ENCODE data around the gene OR2V2.
"Not testable (repeated sequence)": the region's sequence is repeated elsewhere in the genome, so short reads cannot be mapped to it uniquely, and the experiment has no call there.

The OR2V2 gene, protein sequence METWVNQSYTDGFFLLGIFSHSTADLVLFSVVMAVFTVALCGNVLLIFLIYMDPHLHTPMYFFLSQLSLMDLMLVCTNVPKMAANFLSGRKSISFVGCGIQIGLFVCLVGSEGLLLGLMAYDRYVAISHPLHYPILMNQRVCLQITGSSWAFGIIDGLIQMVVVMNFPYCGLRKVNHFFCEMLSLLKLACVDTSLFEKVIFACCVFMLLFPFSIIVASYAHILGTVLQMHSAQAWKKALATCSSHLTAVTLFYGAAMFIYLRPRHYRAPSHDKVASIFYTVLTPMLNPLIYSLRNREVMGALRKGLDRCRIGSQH

DNA sequence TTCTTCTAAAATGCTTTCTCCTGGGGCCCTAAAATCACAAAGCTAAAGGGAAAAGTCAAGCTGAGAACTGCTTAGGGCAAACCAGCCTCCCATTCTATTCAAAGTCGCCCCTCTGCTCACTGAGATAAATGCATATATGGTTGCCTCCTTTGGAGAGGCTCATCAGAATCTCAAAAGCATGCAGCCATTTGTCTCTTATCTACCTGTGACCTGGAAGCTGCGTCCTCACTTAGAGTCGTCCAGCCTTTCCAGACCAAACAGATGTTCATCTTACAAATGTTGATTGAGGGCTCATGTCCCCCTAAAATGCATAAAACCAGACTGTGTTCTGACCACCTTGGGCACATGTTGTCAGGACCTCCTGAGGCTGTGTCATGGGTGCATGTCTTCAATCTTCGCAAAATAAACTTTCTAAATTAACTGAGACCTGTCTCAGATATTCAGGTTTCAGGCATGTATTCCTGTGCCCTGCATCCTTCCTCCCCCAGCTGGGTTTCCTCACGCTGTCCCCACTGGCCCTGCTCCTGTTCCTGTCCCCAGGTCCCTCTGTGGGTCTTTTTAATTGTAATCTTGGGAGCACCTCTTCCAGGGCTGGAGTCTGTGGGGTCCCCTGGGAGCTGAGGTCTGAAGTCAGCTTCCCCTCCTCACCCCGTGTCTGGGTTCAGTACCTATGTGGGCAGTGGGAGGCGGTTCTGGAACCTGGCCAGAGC, at the start of gene OR2V2:
Gene OR2V2, plus strand, starts transcription at position 660 of the 710 bp plus-strand sequence. CDS start 7,357 bp downstream, outside the sequence.
- DNase-seq = not testable (repeated sequence)

DNA sequence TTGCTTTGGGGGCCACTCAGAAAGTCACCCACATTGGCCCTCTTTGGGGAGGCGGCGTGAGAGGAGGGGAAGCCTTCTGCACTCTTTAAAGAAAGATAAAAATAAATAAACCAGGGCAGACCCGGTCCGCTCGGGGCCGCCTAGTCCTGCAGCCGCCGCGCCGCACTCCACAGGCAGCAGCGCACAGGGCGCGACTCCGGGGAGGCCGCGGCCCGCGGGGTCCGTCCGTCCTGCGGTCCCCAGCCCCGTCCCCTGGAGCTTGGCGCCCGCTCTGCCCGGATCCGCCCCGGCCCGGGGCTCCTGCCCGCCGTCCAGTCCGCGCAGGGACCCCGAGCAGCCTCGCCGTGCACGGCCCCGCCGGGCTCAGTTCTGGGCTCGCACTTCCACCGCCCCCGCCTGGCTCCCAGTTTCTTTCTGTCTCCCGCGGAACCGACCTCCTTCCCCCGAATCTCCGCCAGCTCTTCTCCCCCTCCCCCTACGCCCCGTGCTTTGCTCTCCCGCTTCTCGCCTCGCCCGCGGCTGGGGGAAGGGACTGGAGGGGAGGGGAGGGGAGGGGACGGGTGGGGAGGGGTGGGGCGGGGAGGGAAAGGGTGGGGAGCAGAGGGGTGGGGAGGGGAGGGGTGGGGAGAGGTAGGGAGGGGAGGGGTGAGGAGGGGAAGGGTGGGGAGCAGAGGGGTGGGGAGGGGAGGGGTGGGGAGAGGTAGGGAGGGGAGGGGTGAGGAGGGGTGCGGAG, 49.5 kb upstream of the OR2V2 start:
- not testable (repeated sequence) for DNase-seq

DNA sequence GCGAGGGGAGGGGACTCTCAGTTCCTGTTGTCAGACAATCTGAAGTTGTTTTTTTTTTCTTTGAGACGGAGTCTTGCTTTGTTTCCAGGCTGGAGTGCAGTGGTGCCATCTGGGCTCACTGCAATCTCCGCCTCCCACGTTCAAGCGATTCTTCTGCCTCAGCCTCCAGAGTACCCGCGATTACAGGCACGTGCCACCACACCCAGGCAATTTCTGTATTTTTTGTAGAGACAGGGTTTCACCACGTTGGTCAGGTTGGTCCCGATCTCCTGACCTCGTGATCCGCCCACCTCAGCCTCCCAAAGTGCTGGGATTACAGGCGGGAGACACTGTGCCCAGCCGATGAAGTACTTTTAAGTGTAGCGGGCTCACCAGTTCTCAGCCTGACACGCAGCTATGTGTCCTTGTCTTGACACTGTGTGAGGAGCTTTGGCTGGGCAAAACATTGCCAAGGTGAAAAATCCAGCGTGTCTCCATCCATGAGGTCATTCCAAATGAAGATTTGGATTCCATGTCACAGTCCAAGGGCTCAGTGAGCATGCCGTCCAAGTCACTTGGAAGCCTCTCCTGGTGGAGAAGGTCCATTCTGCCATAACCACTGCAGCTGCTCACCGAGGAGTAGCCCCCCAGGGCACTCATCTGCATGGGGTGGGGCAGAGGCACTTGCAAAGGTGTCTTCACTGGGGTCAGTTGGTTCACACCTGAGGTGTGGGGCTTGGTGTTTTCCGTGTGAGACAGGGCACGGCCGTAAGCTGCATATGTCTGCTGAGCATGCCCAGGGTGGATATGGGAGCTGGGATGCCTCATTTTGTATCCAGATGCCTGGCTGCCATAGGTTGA, 48.4 kb upstream of the OR2V2 start:
- DNase-seq = no peak

DNA sequence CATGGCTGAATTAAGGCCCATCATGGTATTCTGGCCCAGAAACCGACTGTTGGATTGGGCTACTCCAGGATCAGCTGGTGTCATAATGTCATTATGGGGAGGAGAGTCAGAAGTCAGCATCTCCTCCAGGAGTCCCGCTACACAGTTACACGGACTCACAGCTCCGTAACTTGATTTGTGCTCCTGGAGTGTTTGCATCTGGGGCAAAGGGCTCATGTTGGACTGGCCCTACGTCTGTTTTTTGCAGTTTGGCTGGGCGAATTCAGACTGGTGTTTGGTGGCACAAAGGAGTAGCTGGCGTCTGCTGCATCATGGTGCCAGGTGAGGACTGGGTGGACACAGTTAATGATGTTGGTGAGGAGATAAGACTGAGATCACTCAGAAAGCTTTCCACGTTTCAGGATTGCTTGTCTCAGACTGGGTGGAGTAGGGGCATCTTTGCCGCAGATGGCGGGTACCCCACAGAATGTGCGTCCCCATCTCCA, 47.7 kb upstream of the OR2V2 start:
- DNase-seq = no peak

DNA sequence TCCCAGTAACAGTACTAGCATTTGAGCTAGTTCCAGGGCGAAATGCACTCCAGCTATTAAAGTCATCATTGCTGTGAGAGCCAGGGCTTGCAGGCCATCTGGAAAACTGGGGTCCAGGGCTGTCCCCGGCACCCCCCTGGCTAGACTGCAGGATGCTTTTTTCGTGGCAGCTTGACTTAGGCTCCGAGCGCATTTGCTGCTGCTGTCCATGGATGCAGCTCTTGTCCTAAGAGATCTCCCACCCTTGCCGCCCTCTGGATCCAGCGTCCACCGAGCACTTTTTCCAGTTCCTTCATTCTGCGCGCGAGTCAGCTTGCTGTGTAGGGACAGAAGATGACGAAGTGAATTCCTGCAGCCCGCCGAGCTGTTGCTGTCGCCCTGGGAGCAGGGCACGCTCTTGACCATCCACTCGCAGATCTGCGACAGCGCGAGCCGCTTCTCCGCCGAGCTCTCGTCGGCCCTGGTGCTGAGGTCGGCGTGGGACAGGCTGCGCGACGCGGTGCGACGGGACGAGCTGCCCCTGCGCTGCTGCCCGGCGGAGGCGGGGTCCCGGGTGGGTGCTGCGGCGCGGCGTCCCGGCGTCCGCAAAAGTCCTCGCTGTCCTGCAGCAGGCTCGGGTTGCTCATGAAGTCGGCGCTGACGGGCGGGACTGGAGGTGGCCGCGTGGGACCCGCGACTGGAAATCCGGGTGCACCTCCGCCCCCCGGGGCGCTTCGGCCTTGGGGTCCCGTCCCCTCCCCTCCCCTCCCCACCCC, 47.1 kb upstream of the OR2V2 start:
- DNase-seq = no peak

DNA sequence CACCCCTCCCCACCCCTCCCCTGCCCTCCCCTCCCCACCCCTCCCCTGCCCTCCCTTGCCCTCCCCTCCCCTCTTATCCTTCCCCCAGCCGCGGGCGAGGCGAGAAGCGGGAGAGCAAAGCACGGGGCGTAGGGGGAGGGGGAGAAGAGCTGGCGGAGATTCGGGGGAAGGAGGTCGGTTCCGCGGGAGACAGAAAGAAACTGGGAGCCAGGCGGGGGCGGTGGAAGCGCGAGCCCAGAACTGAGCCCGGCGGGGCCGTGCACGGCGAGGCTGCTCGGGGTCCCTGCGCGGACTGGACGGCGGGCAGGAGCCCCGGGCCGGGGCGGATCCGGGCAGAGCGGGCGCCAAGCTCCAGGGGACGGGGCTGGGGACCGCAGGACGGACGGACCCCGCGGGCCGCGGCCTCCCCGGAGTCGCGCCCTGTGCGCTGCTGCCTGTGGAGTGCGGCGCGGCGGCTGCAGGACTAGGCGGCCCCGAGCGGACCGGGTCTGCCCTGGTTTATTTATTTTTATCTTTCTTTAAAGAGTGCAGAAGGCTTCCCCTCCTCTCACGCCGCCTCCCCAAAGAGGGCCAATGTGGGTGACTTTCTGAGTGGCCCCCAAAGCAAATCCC, 46.2 kb upstream of the OR2V2 start:
- not testable (repeated sequence) for DNase-seq

DNA sequence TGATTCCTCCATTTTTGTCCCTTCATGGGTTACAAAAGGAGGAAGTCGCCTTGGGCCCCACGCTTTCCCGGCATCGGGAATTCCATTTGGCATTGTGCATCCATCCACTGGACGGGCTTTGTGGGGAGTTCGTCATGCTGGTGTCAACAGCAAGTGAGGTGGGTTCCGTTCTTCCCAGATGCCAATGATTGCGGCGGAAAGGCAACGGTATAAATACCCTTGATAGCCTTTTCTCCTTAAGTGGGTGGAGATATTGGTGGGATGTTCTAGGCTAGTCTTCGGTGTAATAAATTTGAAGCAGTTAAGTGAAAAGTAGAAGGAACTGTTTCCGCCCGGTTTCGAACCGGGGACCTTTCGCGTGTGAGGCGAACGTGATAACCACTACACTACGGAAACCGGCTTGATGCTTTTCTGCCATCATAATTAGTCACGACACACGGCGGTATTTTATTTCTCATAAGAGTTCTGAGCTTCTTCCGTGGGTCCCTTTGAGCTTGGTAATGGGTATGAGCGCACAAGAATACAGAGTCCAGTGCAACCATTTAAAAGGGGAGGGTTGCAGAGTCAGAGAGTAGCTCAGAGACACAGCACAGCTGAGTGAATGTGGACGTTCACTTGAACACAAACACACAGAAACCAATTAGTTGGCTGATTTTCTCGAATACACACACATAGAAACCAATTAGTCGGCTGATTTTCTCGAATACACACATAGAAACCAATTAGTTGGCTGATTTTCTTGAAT, 45.3 kb upstream of the OR2V2 start:
- DNase-seq = not testable (repeated sequence)

DNA sequence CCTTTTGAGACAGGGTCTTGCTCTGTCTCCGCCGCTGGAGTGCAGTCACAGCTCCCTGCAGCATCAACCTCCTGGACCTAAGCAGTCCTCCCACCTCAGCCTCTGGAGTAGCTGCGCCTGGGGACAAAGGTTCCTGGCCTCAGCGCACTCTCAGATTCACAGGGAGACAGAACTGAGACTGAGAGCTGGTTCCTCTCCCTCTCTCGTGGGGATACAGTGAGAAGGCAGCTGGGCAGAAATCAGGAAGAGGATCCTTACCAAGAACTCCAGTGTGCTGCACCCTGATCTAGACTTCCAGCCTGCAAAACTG, 43.2 kb upstream of the OR2V2 start:
- not testable (repeated sequence) for DNase-seq

DNA sequence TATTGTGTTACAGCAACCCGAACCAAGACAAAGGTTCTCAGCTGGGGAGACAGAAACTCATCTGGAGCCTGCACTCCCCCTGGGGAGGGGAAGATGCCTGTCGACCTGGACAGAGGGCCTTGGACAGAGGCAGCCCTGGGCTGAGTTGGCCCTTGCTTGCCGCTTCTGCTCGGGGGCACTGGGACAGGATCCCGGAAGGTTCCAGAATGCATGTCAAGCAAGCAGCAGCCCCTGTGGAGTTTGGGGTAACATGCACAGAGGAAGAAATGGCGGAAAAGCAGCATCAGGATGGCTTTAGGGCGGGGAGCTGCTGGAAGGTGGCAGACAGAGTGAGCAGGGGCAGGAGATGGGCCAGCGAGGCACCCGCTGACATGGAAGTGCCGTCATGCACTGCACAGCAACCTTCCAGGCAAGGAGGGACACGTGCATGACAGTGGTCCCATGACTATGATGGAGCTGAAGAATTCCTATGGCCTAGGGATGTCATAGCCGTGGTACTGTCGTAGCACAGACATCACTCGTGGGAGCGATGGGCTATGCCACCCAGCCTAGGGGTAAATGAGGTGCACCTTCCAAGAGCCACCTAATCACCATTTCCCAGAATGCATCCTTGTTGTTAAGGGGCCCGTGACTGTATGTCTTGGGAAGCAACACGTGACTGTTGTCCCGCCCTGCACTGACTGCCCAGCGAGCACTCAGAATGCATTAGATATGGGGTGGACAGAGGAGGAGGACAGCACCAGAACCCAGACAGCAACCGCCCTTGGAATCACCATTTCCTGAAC, 42.6 kb upstream of the OR2V2 start:
- not testable (repeated sequence) for DNase-seq

DNA sequence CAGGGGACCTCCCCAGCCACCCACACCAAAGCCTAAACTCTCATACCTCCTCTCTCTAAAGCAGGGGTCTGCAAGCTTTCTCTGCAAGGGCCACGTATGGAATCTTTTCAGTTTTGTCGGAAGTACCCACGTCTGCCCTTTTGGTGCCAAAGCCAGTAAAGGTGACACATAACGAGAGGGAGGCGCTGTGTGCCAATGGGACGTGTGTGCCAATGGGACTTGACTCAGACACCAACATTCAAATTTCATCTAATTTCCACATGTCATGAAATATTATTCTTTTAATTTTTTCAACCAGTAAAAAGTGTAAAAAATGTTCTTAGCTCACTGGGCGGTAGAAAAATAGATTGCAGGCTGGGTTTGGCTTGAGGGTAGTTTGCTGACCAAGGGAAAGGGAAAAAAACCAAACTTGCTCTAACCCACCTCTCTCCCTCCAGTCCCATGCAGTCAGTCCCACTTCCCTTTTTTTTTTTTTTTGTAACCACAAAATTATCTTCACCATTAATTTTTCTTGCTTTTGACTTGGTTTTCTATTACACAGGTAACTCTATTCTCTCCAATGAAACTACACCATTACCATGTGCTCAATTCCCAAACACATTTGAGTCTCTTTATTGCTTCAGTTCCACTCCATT, 41.9 kb upstream of the OR2V2 start:
- no peak for DNase-seq

DNA sequence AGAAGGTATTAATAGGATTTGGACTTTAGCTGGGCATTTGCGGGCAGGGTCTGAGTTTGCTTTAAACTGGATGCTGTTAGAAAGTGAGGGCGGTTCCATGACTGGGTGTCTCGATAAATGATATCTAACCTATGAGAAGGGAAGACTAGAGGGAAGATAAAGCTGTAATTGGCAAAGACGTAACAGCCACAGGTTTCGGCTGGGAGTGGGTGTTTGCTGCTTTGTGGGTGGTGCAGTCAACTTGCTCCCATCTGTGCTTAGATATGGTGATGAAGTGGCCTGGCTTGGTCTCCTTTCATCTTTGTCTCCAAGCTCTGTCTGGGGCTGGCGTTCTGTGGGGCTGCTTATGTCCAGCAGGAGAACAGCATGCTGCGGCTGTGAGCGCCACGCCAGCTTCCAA, 39.7 kb upstream of the OR2V2 start:
- no peak for DNase-seq

DNA sequence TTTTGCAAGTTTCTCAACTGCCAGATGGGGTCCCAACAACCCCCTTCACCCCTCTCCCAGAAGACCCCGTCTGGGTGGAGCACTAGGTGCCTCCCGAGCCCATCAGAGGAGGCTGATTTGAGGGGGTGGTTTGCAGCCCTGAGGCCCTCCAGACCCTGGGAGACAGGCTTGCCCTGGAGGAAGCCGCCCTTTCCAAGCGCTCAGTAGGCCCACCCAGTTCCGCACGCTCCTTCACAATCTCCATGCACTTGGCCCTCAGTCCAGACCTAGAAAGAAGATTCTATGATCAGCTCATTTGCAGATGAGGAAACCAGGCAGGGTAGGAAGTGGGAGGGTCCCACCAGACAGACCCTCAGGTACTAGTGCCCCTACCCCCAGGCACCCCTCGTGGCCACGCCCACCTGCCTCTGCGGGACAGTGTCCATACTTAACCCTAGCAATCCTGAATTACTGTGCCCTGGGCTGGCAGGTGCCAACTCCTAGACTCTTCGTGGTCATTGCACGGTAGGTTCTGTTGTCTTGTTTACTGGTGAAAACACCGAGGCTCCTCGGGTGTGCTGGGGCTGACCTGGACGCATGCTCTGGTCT, 38.7 kb upstream of the OR2V2 start:
- no peak for DNase-seq

DNA sequence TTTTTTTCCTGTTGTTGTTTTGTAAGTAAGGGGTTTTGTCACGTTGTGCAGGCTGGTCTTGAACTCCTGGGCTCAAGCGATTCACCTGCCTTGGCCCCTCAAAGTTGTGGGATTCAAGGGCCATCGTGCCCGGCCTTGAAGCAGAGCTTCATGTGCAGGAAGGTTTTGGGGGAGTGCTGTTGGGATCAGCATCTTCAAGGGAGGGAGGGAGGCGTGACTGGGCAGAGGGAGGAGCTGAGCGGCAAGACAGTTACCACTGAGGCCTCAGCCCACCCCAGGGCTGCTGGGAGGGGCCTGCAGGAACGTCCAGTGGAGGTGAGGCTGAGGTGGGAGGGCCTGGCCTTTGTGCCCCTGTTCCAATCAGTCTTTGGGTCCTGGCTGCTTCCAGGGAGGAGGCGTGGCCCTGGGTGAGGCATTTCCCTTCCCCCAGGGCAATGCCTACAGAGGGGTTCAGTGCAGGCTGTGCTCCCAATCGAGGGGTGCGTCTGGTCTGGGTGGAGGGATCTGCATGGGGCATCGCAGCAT, 37.8 kb upstream of the OR2V2 start:
- DNase-seq = no peak

DNA sequence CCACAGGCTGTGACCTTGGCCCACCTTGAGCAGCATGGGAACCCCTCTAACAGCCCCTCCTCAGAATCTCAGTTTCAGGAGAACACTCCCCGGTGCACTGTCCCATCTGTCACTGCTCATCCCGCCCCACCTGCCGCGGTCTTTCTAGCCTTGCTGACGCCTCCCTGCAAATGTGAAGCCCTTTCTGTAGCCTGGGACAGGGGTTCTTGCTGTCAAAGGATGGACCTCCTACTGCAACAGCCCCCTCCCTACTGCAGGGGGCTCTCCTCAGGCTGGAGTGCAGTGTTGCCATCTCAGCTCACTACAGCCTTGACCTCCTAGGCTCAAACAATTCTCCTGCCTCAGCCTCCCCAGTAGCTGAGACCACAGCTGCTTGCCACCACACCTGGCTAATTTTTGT, 36.4 kb upstream of the OR2V2 start:
- no peak for DNase-seq

DNA sequence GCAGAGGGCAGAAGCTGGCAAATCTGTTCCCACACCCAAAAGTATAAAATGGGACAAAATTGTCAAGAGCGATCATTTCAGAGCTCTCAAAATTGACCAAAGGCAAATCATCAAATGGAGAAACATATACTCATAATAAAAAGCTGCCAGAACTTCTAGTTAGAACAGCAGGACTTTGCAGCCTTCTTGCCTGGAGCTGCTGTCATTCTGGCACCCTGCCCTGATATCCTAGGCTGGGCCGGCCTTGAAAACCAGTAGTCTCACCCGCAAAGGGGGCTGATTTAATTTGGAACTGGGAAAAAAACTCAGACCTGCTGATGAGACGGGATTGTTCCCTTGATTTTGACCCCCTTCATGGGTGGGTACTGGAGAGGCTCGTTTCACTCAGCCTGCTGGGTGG, 34.9 kb upstream of the OR2V2 start:
- DNase-seq = no peak

DNA sequence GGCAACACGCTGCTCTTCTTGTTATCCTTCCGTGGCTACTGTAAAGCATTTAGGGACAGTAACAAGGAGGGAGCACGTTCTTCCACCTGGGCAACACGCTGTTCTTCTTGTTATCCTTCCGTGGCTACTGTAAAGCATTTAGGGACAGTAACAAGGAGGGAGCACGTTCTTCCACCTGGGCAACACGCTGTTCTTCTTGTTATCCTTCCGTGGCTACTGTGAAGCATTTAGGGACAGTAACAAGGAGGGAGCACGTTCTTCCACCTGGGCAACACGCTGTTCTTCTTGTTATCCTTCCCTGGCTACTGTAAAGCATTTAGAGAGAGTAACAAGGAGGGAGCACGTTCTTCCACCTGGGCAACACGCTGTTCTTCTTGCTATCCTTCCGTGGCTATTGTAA, 33.8 kb upstream of the OR2V2 start:
- not testable (repeated sequence) for DNase-seq

DNA sequence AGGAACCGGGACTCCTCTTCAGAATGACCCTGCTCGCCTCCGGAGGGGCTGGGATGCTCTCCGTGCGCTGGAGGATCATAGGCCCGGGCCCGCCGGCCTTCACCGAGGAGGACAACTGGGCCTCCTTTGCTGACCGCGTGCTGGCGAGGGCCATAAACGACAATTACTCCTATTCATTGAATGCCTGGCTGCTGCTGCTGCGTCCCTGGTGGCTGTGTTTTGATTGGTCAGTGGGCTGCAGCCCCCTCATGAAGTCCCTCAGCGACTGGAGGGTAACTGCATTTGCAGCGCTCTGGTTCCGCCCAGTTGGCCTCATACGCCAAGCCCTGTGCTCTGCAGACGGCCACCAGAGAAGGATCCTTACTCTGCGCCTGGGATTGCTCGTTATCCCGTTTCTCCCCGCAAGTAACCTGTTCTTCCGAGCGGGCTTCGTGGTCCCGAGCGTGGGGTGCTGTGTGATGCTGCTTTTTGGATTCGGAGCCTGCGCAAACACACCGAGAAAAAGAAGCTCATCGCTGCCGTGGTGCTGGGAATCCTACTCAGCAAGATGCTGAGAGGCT, 33.0 kb upstream of the OR2V2 start:
- DNase-seq = no peak
